ENCODE data around the gene VN1R4. TPM values are rescaled to one million over a fixed set of nuclear protein-coding genes. Genes with fewer than 3 reads are reported as not detected.
"Not testable (repeated sequence)": the region's sequence is repeated elsewhere in the genome, so short reads cannot be mapped to it uniquely, and the experiment has no call there.

Gene VN1R4
- total and polyA plus RNA-seq, 9 donors = not detected

GRCh38 chr19:53294786-53295441 lies 27.4 kb upstream of the VN1R4 start:
- TF ChIP-seq CTCF (IDR thresholded peaks at IDR 0.05) (no peak), EP300 (IDR thresholded peaks at IDR 0.05) (no peak), POLR2A (IDR thresholded peaks at IDR 0.05) (no peak)
- Histone ChIP-seq H3K27me3 (no peaks in the 10 kb centered on the region), H3K36me3 (no peaks in the 10 kb centered on the region), H3K9me3 (peaks cover 0 to 14% of the 10 kb centered on the region in 2 donors), H3K27ac (no peak overlapping the region), H3K4me3 (no peak overlapping the region), H3K4me1 (ENCODE audit: insufficient read depth) (no peaks in the 10 kb centered on the region)
- WGBS, 3 donors = 78 to 83% (median 78%) methylated on average over 7 of the region's 7 CpGs
- no peak for DNase-seq
- intact Hi-C loops (cut with DNase I) = no loop called here

GRCh38 chr19:53290758-53291549 lies 23.4 kb upstream of the VN1R4 start:
- 89 to 91% (median 91%) methylated on average over 47 of the region's 47 CpGs for WGBS, 3 donors
- peaks cover 0 to 7% of the 10 kb centered on the region in 2 donors for H3K9me3 ChIP-seq
- H3K4me3 ChIP-seq = no peak overlapping the region
- TF ChIP-seq CTCF (IDR thresholded peaks at IDR 0.05) = no peak
- TF ChIP-seq EP300 (IDR thresholded peaks at IDR 0.05) = no peak
- TF ChIP-seq POLR2A (IDR thresholded peaks at IDR 0.05) = no peak
- DNase-seq = no peak
- intact Hi-C loops (cut with DNase I) = no loop called here
- no peaks in the 10 kb centered on the region for H3K27me3 ChIP-seq
- H3K4me1 ChIP-seq (ENCODE audit: insufficient read depth) = no peaks in the 10 kb centered on the region
- no peaks in the 10 kb centered on the region for H3K36me3 ChIP-seq
- no peak overlapping the region for H3K27ac ChIP-seq

DNA sequence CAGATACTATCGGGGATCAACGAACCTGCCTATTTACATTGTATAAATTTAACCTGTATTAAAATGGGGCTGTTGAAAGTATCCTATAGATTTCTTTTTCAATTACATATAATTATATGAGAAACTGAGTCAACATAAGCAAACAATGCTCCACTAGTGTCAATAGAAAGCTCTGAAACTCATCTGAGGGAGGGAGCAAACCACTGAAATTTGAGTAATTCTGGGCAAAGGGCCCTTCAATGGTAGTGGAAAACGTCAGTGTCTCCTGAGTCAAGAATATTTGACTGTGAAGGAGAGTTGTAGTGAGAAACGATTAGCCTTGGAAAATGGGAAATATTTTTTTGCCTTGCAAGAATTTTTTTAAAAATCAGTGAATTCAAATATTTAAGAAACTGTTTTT lies 17.6 kb upstream of the VN1R4 start:
- no peaks in the 10 kb centered on the region for H3K36me3 ChIP-seq
- 43 to 49% (median 47%) methylated on average over 4 of the region's 4 CpGs for WGBS, 3 donors

GRCh38 chr19:53281947-53282346 lies 14.4 kb upstream of the VN1R4 start:
- H3K9me3 ChIP-seq; H3K4me1 ChIP-seq (ENCODE audit: insufficient read depth); H3K27ac ChIP-seq; intact Hi-C loops (cut with DNase I); H3K36me3 ChIP-seq; H3K4me3 ChIP-seq; DNase-seq; H3K27me3 ChIP-seq: not testable (repeated sequence)
- 48 to 67% methylated on average over 1 to 2 of the region's 8 CpGs; no CpG with 5 or more reads in 1 of the 3 donors for WGBS, 3 donors

More for the DNA sequence above, 17.6 kb upstream of the VN1R4 start:
- Histone ChIP-seq H3K27ac (no peak overlapping the region), H3K27me3 (no peaks in the 10 kb centered on the region), H3K4me3 (no peak overlapping the region), H3K4me1 (ENCODE audit: insufficient read depth) (no peaks in the 10 kb centered on the region), H3K9me3 (no peaks in the 10 kb centered on the region)
- TF ChIP-seq EP300 (IDR thresholded peaks at IDR 0.05) (no peak), CTCF (IDR thresholded peaks at IDR 0.05) (no peak), POLR2A (IDR thresholded peaks at IDR 0.05) (no peak)
- DNase-seq = no peak
- intact Hi-C loops (cut with DNase I) = no loop called here

GRCh38 chr19:53275480-53275879 lies 8.0 kb upstream of the VN1R4 start:
- Histone ChIP-seq H3K27ac (no peak overlapping the region), H3K27me3 (no peaks in the 10 kb centered on the region), H3K4me3 (no peak overlapping the region), H3K9me3 (peaks cover 0 to 8% of the 10 kb centered on the region in 2 donors), H3K4me1 (ENCODE audit: insufficient read depth) (no peaks in the 10 kb centered on the region), H3K36me3 (no peaks in the 10 kb centered on the region)
- TF ChIP-seq CTCF (IDR thresholded peaks at IDR 0.05) (no peak), EP300 (IDR thresholded peaks at IDR 0.05) (no peak), POLR2A (IDR thresholded peaks at IDR 0.05) (no peak)
- intact Hi-C loops (cut with DNase I) = no loop called here
- no peak for DNase-seq
- 81 to 97% (median 83%) methylated on average over 2 of the region's 2 CpGs for WGBS, 3 donors
